Neural progenitor cell (in vitro differentiated cells): Measurements from ENCODE around the gene EPS8L1. TPM values are rescaled to one million over a fixed set of nuclear protein-coding genes. Genes with fewer than 3 reads are reported as not detected.

Experiments
- DNase-seq: peaks from one replicate; pipeline ENCODE4 v3.0.0-alpha.2; 2016; ENCODE audit warnings: low spot score
- H2AFZ ChIP-seq: fragments of 200-600 bp; sonication (generic); replicated peaks from 2 replicates; pipeline ENCODE4 v1.6.1; 2016; ENCODE audit warnings: antibody characterized with exemption
- H3F3A ChIP-seq: fragments of 200-600 bp; sonication (generic); 2 replicates; pipeline ENCODE4 v1.6.1; 2016; ENCODE audit warnings: antibody characterized with exemption, low read depth
- H3K27ac ChIP-seq: fragments of 200-600 bp; sonication (generic); 2 replicates; pipeline ENCODE4 v1.5.1; 2016; ENCODE audit warnings: mild to moderate bottlenecking
- H3K27me3 ChIP-seq: fragments of 200-600 bp; sonication (generic); 2 replicates; pipeline ENCODE4 v1.6.1; 2016; ENCODE audit warnings: mild to moderate bottlenecking, moderate library complexity
- H3K36me3 ChIP-seq: fragments of 200-600 bp; sonication (generic); 2 replicates; pipeline ENCODE4 v1.5.1; 2016
- H3K4me1 ChIP-seq: fragments of 200-600 bp; sonication (generic); 2 replicates; pipeline ENCODE4 v1.6.1; 2016; ENCODE audit warnings: mixed run types
- H3K4me2 ChIP-seq: fragments of 200-600 bp; sonication (generic); 2 replicates; pipeline ENCODE4 v1.6.1; 2016
- H3K4me3 ChIP-seq: fragments of 200-600 bp; sonication (generic); 2 replicates; pipeline ENCODE4 v1.5.1; 2016
- H3K79me2 ChIP-seq: fragments of 200-600 bp; sonication (generic); 2 replicates; pipeline ENCODE4 v1.6.1; 2016; ENCODE audit warnings: low read depth
- H3K9ac ChIP-seq: fragments of 200-600 bp; sonication (generic); 2 replicates; pipeline ENCODE4 v1.6.1; 2016
- H3K9me3 ChIP-seq: fragments of 200-600 bp; sonication (generic); 2 replicates; pipeline ENCODE4 v1.5.1; 2016; ENCODE audit warnings: low read depth
- H4K20me1 ChIP-seq: fragments of 200-600 bp; sonication (generic); 2 replicates; pipeline ENCODE4 v1.6.1; 2016; ENCODE audit warnings: low read depth
- H3K27ac Mint-ChIP-seq: 3 replicates; pipeline ENCODE4 v1.8.0; 2021; ENCODE audit warnings: mixed read lengths
- H3K27me3 Mint-ChIP-seq: 2 replicates; pipeline ENCODE4 v1.8.0; 2022; ENCODE audit warnings: low read depth, mild to moderate bottlenecking, inconsistent platforms, moderate library complexity, mixed read lengths; ENCODE audit not compliant: insufficient read depth
- H3K36me3 Mint-ChIP-seq: 3 replicates; pipeline ENCODE4 v1.8.0; 2021; ENCODE audit warnings: mixed read lengths
- H3K4me1 Mint-ChIP-seq: 3 replicates; pipeline ENCODE4 v1.8.0; 2021; ENCODE audit warnings: mixed read lengths
- H3K4me3 Mint-ChIP-seq: 3 replicates; pipeline ENCODE4 v1.8.0; 2021; ENCODE audit warnings: mild to moderate bottlenecking, moderate library complexity, mixed read lengths
- H3K9me3 Mint-ChIP-seq: 3 replicates; pipeline ENCODE4 v1.8.0; 2020; ENCODE audit warnings: mixed read lengths
- CTCF ChIP-seq: fragments of 200-600 bp; sonication (generic); IDR thresholded peaks from 2 replicates; pipeline ENCODE4 v1.5.1; 2017; ENCODE audit warnings: antibody characterized with exemption, mild to moderate bottlenecking
- EZH2 ChIP-seq: fragments of 200-600 bp; sonication (generic); IDR thresholded peaks from 2 replicates; pipeline ENCODE4 v1.6.1; 2017; ENCODE audit warnings: antibody characterized with exemption, mild to moderate bottlenecking, moderate library complexity
- EZH2phosphoT487 ChIP-seq: fragments of 200-600 bp; sonication (generic); IDR thresholded peaks from 2 replicates; pipeline ENCODE4 v1.6.1; 2017; ENCODE audit warnings: antibody characterized with exemption
- total RNA-seq: library from RNA; depleted of rRNA; stranded (reverse); fragments of >200 nt; gene quantifications from 2 replicates; pipeline ENCODE4 v1.2.3, GENCODE V29; 2015; ENCODE audit warnings: low replicate concordance

The EPS8L1 gene
- total RNA-seq, 1 donor from 2014 or later, result 7.0 TPM

GRCh38 chr19:55132453-55133129 lies 56.9 kb downstream of the EPS8L1 start:
- Mint-ChIP-seq H3K4me1 (peaks cover 27% of the 10 kb centered on the region), H3K4me3 (peak overlapping the region; percentile 5), H3K27ac (no peak overlapping the region), H3K27me3 (peaks cover 2% of the 10 kb centered on the region), H3K9me3 (no peaks in the 10 kb centered on the region), H3K36me3 (no peaks in the 10 kb centered on the region)
- Histone ChIP-seq H3K4me1 (no peaks in the 10 kb centered on the region), H3K36me3 (no peaks in the 10 kb centered on the region), H3K9me3 (no peaks in the 10 kb centered on the region), H3K27ac (no peak overlapping the region), H3K79me2 (no peaks in the 10 kb centered on the region), H3K4me3 (no peak overlapping the region), H4K20me1 (no peaks in the 10 kb centered on the region), H3K4me2 (no peak overlapping the region), H3F3A (peaks cover 11% of the 10 kb centered on the region), H3K9ac (no peak overlapping the region), H3K27me3 (no peaks in the 10 kb centered on the region), H2AFZ (no peak overlapping the region)
- no peak for DNase-seq
- TF ChIP-seq EZH2 (no peak), EZH2phosphoT487 (no peak), CTCF (no peak)

GRCh38 chr19:55133639-55134444 lies 58.2 kb downstream of the EPS8L1 start:
- no peaks in the 10 kb centered on the region for H4K20me1 ChIP-seq
- no peak overlapping the region for H3K9ac ChIP-seq
- TF ChIP-seq CTCF, result no peak
- TF ChIP-seq EZH2phosphoT487, result no peak
- TF ChIP-seq EZH2, result no peak
- Mint-ChIP-seq H3K27ac (peak overlapping the region; percentile 57), H3K9me3 (no peaks in the 10 kb centered on the region), H3K4me3 (peak overlapping the region; percentile 25), H3K36me3 (no peaks in the 10 kb centered on the region), H3K27me3 (no peaks in the 10 kb centered on the region), H3K4me1 (peaks cover 32% of the 10 kb centered on the region)
- peaks cover 11% of the 10 kb centered on the region for H3F3A ChIP-seq
- no peak overlapping the region for H3K4me2 ChIP-seq
- H3K4me1 ChIP-seq, result no peaks in the 10 kb centered on the region
- H3K36me3 ChIP-seq, result no peaks in the 10 kb centered on the region
- DNase-seq, result no peak
- no peak overlapping the region for H2AFZ ChIP-seq
- H3K27ac ChIP-seq, result no peak overlapping the region
- H3K4me3 ChIP-seq, result no peak overlapping the region
- no peaks in the 10 kb centered on the region for H3K9me3 ChIP-seq
- H3K79me2 ChIP-seq, result no peaks in the 10 kb centered on the region
- no peaks in the 10 kb centered on the region for H3K27me3 ChIP-seq

GRCh38 chr19:55134736-55135135 lies 59.1 kb downstream of the EPS8L1 start:
- Histone ChIP-seq H3K27ac (no peak overlapping the region), H3K4me3 (no peak overlapping the region), H3K4me2 (no peak overlapping the region), H3K9ac (no peak overlapping the region), H3F3A (peaks cover 11% of the 10 kb centered on the region), H3K9me3 (no peaks in the 10 kb centered on the region), H3K4me1 (no peaks in the 10 kb centered on the region), H4K20me1 (no peaks in the 10 kb centered on the region), H3K79me2 (no peaks in the 10 kb centered on the region), H2AFZ (no peak overlapping the region), H3K36me3 (no peaks in the 10 kb centered on the region), H3K27me3 (no peaks in the 10 kb centered on the region)
- H3K27me3 Mint-ChIP-seq, result no peaks in the 10 kb centered on the region
- no peak for TF ChIP-seq EZH2
- no peak for TF ChIP-seq EZH2phosphoT487
- TF ChIP-seq CTCF, result no peak
- no peaks in the 10 kb centered on the region for H3K36me3 Mint-ChIP-seq
- no peak for DNase-seq
- H3K9me3 Mint-ChIP-seq, result no peaks in the 10 kb centered on the region
- no peak overlapping the region for H3K27ac Mint-ChIP-seq
- no peak overlapping the region for H3K4me3 Mint-ChIP-seq
- peaks cover 32% of the 10 kb centered on the region for H3K4me1 Mint-ChIP-seq
